Measurements from ENCODE around the gene KLHL29.

DNA sequence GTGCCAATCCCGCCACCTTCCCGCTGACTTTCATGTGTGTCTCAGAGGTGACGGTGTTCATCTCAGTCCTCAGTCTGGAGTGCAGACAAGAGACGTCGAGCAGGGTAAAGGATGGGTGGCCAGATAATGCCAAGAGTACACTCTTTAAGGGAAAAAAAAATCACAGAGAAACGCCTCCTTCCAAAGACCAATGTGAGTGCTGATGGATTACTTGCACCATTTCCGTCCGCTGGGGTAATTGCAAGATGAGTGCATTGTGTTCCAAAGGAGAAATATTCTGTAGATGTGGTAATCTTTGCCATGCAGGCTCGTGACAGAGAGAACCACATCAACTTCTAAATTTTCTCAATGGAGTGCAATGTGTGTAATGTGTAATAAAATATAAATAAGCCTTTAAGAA lies 81.0 kb downstream of the KLHL29 start:
- TF ChIP-seq EZH2 (IDR thresholded peaks at IDR 0.05; ENCODE audit: insufficient read depth, low read length) = no peak
- TF ChIP-seq, protein P1, sequence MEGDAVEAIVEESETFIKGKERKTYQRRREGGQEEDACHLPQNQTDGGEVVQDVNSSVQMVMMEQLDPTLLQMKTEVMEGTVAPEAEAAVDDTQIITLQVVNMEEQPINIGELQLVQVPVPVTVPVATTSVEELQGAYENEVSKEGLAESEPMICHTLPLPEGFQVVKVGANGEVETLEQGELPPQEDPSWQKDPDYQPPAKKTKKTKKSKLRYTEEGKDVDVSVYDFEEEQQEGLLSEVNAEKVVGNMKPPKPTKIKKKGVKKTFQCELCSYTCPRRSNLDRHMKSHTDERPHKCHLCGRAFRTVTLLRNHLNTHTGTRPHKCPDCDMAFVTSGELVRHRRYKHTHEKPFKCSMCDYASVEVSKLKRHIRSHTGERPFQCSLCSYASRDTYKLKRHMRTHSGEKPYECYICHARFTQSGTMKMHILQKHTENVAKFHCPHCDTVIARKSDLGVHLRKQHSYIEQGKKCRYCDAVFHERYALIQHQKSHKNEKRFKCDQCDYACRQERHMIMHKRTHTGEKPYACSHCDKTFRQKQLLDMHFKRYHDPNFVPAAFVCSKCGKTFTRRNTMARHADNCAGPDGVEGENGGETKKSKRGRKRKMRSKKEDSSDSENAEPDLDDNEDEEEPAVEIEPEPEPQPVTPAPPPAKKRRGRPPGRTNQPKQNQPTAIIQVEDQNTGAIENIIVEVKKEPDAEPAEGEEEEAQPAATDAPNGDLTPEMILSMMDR (IDR thresholded peaks at IDR 0.05; ENCODE audit: insufficient read depth, low read depth, low read length) = no peak
